HG03520 (cell line): ENCODE measurements around the gene LTBP2.

Source experiments
- ATAC-seq: cut with Tn5 transposase; IDR thresholded peaks from one replicate; pipeline ENCODE4 v1.9.1; 2021; ENCODE audit warnings: mild to moderate bottlenecking, moderate library complexity; ENCODE audit not compliant: unreplicated experiment

LTBP2 gene

DNA sequence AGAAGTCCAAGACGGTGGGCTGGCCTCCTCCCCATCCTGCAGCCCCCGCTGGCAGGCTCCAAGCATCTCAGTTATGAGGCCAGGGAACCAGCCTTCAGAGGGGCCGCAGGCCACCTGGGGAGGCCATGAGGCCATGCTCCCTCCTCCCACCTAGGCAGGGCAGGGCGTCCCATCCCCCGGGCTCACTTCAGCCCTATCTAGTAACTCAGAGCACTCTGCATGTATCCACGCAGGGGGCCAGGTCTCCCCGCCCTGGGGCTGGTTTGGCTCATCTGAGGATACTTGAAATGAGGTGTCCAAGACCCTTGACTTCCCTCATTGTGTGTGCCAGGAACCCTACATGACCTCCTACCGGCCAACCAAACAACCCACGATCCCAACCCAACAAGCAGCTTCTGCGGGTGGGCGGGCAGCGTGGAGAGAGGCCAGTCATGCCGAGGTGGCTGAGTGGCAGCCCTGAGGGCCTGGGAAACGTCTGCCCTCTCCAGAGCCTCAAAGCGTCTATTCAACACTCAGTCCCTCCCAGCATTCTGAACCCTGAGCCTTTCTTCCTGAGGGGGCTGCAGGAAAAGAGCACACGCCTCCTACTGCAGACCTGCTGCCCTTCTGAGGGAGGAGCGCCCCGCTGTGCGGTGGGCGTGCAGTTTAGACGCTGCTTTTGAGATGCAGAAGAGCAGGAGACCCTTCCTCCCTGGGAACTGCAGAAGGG lies 101.7 kb downstream of the LTBP2 start:
- no peak for ATAC-seq

DNA sequence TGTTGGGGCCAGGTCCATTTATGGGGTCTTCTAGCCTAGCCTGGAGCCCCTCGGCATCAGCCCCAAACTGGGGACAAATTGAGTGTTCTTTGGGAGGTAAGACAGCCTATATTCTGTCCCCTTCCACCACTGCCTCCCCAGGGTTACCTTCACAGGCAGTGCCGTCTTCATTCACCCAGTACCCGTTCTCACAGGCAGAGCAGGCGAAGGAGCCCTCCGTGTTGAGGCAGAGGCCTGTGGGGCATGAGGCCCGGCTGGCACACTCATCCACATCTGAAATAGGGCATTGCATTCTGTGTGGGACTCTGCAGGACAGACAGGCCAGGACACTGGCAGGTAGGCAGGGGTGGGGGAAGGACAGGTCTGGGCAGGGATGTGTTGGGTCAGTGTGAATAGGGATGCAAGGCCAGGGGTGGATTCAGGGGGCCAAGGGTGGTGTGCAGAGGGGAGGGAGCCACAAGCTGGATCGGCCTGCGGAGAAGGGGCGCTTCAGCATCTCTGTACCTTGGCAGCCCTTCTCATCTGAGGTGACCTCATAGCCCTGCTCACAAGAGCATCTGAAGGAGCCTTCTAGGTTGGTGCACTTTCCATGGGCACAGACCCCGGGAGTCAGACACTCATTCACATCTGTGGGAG lies 102.3 kb downstream of the LTBP2 start:
- ATAC-seq = no peak

DNA sequence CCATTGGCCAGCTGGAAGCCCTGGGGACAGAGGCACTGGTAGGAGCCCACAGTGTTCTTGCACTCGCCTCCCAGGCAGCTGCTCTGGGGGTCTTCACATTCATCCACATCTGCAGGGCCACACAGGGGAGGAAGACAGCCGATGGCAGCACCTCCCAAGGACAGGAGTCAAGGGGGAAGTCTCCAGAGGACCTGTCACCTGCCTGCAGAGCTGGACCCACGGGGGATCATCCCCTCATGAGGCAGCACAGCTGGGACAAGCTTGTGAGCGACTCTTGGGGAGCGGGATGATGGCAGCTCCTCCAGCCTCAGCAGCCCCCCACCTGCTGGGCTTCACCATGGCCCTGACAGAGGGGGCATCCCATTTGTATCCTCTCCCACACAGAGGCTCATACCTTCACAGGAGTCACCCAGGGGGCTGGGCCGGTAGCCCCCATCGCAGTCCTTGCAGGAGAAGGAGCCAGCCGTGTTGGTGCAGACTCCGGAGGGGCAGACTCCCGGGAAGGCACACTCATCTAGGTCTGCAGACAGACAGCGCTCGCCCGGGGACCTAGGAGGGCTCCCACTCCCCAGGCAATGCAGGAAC lies 103.1 kb downstream of the LTBP2 start:
- no peak for ATAC-seq

DNA sequence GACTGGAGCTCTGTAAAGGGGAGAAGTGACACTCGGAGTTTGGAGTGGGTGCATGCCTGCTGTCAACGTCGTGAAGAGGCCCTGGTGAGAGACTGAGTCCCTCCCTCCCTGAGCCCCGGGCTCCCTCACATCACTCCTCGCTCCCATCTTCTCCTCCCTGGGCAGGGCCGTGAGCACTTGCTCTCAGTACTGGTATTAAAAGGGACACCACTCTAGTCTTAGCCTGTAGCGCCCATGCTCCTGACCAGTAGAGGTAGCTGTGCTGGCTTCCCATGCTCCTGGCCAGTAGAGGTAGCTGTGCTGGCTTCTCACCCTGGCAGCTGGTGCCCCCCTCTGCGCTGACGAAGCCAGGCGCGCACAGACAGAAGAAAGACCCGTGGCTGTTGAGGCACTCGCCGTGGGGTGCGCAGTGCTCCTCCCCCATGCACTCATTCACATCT lies 103.7 kb downstream of the LTBP2 start:
- ATAC-seq = no peak

DNA sequence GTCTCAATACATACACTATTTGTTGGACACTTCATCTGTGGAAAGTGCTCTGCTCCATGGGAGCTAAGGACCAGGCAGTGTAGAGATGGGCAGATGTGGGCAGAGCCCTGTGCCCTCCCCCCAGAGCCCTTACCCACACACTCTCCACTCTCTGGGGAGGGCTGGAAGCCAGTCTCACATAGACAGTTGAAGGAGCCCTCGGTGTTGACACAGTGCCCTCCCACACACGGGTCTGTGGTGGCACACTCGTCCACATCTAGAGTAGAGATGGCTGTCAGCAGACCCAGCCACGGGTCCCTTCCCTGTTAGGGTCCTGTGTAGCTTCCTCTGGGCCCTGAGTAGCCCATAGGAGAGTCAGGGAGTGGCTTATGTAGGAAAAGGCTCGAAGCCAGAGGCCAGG lies 104.2 kb downstream of the LTBP2 start:
- no peak for ATAC-seq

DNA sequence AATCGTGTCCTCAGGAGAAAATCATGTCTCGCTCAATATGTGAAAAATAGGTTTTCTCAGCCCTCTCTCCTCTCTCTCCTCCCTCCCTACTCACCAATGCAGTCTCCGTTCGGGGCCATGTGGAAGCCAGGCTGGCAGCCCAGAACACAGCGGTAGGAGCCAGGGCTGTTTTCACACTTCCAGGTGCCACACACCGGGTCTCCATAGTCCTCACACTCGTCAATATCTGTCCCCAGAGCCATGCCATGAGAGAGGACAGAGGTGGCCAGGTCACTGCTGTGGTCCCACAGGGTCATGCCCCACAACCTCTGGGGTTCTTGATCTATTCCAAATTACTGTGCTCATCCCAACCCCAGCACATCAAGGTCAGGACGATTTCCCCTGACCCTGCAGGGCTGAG lies 105.0 kb downstream of the LTBP2 start:
- ATAC-seq = no peak

DNA sequence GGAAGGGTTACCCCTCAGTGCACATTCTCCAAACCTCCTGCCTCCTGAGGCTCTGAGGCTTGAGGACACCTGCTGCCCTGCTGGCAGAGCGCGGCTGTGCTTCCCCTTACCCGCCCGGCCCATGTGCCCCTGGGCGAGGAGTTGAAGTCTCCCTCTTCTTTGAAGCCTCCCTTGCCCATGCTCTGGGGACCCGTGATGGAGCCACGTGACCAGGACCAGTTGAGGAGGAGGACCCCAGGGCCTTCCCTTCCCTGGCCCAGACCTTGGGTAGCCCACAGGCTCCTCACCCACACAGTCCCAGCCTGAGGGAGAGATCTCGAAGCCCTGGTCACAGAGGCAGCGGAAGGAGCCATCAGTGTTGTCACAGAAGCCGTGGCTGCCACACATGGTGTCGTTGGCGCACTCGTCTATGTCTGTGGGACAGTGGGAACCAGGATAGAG lies 105.6 kb downstream of the LTBP2 start:
- ATAC-seq = no peak

DNA sequence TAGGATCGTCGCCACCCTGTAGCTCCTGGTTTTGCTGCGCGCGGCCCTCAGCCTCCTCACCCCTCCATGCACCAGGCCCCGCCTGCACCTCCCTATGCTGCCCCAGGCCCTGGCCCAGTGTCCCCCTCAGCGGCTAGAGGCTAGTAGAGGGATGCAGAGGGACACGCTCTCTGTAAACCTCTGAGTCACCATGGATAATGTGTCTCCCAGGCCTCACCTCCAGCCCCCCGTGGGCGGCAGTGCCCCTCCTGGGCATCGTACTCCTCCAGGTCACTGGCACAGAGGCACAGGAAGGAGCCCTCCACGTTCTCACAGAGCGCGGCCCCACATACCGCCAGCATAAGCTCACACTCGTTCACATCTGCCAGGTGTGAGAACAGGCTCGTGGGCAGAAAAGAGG lies 106.2 kb downstream of the LTBP2 start:
- ATAC-seq = no peak

DNA sequence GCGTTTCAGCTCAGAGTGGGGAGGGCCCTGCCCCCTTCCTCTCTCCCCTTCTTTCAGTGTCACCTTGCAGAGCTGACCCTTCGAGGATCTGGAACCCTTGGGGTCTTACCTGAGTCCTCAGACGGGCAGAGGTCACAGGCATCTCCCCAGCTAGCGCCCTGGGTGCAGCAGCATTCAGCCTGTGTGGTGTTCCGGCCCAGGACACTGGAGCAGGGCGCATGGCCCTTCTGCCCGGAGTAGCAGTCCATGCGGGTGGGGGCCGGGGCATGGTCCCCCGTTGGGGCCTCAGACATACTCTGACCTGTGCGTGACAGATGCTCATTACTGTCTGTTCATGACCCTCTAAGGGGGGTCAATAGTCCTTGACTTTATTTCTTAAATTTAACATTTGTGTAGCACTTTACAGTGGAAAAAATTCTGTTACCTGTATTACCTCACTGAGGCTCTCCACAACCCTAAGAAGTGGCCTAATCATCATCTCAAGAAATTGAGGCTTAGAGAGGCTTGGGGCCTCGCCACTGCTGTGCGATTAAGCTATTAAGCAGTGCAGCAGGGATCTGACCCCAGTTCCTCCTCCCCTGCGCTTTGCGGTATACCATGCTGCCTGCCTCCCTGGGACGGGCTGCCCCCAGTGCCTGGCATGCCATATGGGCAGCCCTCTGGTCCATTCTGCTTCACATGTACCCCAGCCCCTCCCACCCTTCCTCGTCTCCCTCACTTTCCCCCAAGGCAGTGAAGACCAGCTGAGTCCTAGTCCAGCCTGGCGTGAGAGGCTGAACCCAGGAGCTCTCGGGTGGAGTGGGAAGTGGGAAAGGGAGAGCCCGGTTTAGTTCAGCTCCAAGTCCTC lies 106.9 kb downstream of the LTBP2 start:
- ATAC-seq = no peak

DNA sequence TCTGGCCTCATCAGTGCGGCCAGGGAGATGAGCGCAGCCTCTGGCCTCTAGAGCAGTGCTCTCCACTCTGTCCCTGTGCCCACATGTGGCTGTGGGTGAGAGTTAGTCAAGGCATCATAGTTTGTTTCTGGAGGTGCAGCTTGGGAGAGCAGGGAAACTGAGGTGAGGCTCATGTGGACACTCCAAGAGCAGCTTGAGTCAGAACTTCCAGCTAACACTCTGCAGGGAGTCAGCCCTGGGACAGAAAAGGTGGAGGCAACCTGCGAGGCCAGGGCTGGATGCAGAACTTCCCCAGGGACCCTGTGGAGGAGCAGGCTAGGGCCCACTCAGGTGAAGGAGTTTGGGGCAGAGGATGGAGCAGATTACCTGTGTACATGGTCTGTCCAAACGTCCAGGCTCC lies 107.6 kb downstream of the LTBP2 start:
- no peak for ATAC-seq

DNA sequence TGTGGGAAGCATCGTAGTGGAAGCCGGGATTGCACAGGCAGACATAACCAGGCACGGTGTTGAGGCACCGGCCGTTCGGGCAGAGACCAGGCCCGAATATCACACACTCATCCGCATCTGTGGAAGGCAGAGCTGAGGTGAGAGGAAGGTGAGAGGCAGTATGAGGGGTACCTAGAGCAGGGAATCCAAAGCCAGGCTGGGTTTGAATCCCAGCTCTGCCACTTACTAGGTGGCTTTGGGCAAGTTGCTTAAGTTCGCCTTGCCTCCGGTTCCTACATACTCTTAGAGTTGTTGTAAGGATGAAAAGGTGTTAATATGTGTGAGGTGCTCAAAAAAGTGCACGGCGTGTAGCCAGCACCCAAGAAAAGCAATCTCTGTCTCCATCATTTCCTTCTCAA lies 108.1 kb downstream of the LTBP2 start:
- ATAC-seq = no peak

DNA sequence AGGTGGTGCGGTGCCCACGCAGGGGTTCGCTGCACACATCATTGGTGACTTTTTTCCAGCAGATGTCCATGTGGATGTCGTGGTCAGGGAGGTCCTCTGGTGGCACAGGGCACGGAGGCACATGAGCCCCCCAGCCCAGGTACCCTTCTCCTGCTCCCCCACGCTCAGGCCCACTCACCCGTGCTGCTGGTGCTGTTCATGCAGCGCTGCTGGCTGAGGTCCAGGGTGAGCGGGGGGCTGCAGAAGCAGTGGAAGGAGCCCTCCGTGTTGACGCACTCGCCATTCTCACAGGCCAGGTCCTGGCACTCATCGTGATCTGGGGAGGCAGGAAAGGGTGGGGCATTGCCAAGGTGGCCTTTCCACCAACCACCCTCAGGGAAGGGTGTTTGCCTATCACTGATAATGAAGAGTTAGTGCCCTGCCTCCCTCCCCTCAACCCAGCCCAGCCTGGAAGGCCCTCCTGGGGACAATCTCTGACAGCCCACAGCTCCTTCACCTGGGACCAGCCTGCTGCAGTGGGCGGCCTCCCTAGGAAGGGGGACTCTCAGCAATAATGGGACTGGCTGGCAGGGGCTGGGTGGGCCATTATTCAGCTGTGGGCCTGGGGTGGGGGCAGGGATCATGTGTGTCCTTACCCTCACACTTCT lies 108.6 kb downstream of the LTBP2 start:
- ATAC-seq = no peak

DNA sequence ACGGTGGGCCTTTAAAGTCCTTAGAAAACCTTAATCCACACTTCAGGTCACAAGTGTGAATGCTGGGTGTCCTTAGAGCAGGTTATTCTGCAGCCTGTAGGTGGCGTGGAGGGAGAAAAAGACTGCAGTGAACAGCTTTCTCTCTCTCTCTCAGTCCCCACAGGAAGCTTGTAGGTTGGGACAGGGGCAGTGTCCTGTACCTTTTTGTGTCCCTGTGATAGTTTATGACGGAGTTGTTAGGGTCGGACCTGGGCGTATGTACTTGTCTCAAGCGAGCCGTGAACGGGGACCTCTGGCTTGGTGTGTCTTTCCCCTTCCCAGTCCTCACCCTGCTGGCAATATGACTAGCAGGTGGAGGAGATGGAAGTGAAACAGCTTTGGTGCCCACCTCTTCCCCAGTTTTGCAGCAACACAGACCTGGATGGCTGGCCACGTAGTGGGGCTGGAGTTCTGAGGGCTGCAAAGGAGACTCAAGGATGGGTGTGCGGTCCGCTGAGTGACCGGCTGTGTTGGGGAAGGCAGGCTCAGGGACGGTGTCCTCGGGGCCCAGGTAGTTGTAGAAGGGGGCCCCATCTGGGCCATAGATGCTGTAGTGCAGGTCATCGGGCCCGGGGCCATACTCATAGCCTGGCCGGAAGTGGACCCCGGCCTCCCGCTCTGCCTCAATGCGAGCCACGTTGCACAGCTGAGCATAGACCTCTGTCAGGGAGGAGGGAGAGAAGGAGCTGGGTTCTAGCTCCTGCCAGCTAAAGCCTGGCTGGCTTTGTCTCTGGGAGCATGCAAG lies 109.6 kb downstream of the LTBP2 start:
- ATAC-seq = no peak

DNA sequence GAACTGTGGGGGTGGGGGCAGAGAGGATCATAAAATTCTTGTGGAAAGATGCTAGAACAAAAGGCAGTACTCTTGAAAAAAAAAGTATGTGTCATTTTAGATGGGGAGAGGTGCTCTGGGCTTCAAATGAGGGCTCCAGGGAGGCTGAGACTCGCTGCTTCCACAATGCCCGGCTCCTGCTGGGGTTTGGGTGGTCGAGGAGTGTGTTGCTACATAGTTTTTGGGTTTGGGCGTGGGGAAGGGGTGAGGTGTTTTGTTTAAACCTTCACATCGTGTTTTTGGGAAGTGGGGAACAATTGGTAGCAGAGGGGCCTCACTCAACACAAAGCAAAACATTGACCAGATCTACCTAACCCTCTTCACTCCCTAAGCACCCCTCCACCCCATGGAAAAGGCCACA lies 110.3 kb downstream of the LTBP2 start:
- no peak for ATAC-seq

DNA sequence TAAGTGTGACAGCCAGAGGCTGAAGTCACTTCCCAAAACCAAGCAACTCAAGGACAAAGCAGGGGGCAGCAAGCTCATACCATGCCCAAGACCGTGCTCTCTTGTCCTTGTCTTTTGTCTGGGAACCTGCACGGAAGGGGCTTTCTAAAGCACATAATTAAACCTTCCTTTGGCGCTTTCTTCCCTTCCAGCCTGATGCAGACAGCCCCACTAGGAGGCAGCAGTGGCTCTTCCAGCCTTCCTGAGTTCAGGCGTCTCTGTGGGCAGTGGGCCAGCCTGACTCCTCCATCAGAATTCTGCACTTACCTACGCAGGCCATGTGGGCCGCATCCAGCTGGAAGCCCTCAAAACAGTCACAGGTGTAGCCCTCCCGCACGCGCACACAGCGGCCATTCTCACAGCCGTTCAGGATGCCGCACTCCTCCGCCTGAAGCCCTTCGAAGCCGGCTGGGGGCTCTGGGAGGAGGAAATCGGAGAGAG lies 110.9 kb downstream of the LTBP2 start:
- ATAC-seq = no peak

DNA sequence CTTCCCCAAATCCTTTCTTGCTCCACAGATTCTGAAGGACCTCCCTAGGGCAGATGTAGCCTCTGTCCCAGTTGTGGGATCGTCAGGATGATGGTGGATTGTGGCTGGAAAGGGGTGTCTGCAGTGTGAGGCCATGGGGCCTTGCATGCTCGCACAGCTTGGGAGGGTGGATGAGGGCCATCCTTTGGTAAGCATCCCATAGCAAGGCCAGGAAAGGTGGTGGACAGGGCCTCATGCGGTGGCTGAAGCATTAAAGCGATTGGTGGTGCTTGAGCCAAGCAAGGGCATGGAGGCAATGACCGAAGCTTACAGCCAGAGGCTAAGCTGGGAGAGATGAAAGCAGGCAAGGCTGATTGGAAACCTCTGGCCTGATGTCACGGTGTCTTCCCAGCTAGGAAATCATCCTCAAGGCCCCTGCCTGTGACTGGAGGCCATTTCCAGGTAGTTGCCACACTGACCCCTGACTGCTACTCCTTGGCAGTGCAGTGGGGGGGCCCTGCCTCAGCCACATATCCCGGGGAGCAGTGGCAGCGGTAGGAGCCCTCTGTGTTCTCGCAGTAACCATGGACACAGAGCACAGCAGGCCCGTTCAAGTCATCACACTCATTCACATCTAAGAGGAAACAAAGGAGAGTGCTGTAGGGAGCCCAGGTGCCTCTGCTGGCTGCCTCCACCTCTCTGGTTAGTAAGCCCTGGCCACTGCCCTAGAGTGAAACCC lies 111.5 kb downstream of the LTBP2 start:
- ATAC-seq = no peak

DNA sequence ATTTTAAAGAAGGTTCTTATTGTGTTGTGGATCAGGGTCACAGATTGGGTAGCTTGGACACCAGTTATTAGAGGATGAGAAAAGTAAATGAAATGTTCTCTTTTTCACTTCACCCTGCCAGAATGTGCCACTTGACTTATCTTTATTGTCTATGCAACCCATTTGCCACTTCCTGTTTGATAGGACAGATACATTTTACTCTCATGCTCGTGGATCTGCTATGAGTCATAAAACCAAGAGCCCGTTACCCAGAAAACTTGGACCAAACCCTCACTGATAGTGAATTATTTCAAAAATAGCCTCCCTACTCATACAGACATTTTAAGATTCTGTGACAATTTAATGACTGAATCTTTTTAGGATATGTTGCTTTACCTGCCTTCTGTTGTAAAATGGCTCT lies 116.7 kb downstream of the LTBP2 start:
- no peak for ATAC-seq

DNA sequence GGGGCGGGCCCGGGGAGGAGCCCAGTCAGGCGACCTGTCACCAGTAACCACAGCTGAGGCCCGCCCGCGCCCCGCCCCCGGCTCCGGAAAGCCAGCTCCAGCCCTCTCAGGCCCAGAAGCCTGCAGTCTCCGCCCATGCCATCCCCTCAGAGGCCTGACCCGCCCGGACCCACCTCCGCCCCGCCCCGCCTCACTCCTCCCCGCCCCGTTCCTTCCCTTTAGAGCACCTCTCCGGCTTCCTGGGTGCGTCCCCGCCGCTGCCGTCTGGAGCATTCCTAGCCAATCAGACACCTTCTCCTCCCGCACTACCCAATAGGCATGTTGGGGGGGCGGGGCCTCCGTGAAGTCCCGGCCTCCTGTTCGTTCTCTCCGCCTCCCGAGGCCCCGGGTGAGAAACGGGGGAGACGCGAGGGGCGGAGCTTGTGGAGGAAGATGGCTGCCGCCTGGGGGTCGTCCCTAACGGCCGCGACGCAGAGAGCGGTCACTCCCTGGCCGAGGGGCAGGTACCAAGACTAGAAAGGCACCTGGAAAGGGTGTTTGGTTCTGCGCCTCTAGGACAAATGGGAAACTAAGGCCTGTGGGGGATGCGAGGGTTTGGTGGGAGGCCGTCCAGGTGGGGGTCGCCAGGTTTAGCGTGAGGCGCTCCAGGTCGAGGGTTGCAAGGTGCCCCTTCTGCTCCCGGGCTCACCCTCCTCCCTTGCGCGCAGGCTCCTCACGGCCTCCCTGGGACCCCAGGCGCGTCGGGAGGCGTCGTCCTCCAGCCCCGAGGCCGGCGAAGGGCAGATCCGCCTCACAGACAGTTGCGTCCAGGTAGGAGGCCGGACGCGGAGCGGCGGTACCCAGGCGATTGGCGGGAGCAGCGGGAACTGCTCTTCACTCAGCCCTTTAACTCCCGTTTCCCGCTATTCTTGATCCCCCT lies 118.4 kb downstream of the LTBP2 start, which contains the start of gene ISCA2:
Gene ISCA2, plus strand, starts transcription at position 423 of the 919 bp plus-strand sequence. Its CDS starts 10 bp downstream, at position 433.
- ATAC-seq = peak; percentile 85
